DOHH2 (cell line): Measurements from ENCODE around the gene ZNF536.

Source experiments
- H3F3A ChIP-seq: fragments of 200-600 bp; sonication (generic), shearing (Covaris generic); 2 replicates; pipeline ENCODE4 v1.6.0; 2016; ENCODE audit warnings: antibody characterized with exemption, mild to moderate bottlenecking; ENCODE audit not compliant: control insufficient read depth, insufficient read depth
- H3K27ac ChIP-seq: fragments of 200-600 bp; sonication (generic); 2 replicates; pipeline ENCODE4 v1.5.1; 2014; ENCODE audit warnings: low read depth, mild to moderate bottlenecking, low read length, moderate library complexity
- H3K27me3 ChIP-seq: fragments of 200-600 bp; sonication (generic); 2 replicates; pipeline ENCODE4 v1.6.1; 2014; ENCODE audit warnings: mild to moderate bottlenecking, low read length, mixed read lengths; ENCODE audit not compliant: control insufficient read depth
- H3K36me3 ChIP-seq: fragments of 200-600 bp; sonication (generic); 2 replicates; pipeline ENCODE4 v1.6.1; 2014; ENCODE audit warnings: mild to moderate bottlenecking, low read length, moderate library complexity, mixed read lengths; ENCODE audit not compliant: control insufficient read depth
- H3K4me1 ChIP-seq: fragments of 200-600 bp; sonication (generic); 2 replicates; pipeline ENCODE4 v1.6.1; 2014; ENCODE audit warnings: mild to moderate bottlenecking, low read length, mixed read lengths; ENCODE audit not compliant: control insufficient read depth
- H3K4me2 ChIP-seq: fragments of 200-600 bp; sonication (generic); 2 replicates; pipeline ENCODE4 v1.6.0; 2014; ENCODE audit warnings: mild to moderate bottlenecking, low read length, moderate library complexity
- H3K4me3 ChIP-seq: fragments of 200-600 bp; sonication (generic); 2 replicates; pipeline ENCODE4 v1.5.1; 2014; ENCODE audit warnings: mild to moderate bottlenecking, low read length, mixed read lengths
- H3K79me2 ChIP-seq: fragments of 200-600 bp; sonication (generic); 2 replicates; pipeline ENCODE4 v1.6.1; 2014; ENCODE audit warnings: mild to moderate bottlenecking, low read length, mixed read lengths; ENCODE audit not compliant: control insufficient read depth
- H3K9me2 ChIP-seq: fragments of 200-600 bp; sonication (generic); replicated peaks from 2 replicates; pipeline ENCODE4 v1.6.1; 2014; ENCODE audit warnings: mild to moderate bottlenecking, low read length, mixed read lengths; ENCODE audit not compliant: control insufficient read depth
- H3K9me3 ChIP-seq: fragments of 200-600 bp; sonication (generic); 2 replicates; pipeline ENCODE4 v1.6.1; 2014; ENCODE audit warnings: antibody characterized with exemption, low read length, mixed read lengths; ENCODE audit not compliant: control insufficient read depth, insufficient read depth
- H4K20me1 ChIP-seq: fragments of 200-600 bp; sonication (generic); 2 replicates; pipeline ENCODE4 v1.6.0; 2014; ENCODE audit warnings: low read depth, mild to moderate bottlenecking, antibody characterized with exemption, low read length, moderate library complexity; ENCODE audit not compliant: control insufficient read depth, insufficient read depth
- CTCF ChIP-seq: fragments of 200-600 bp; sonication (generic); IDR thresholded peaks from one replicate; pipeline ENCODE4 v1.5.1; 2014; ENCODE audit warnings: antibody characterized with exemption, mild to moderate bottlenecking, low read depth, low read length; ENCODE audit not compliant: poor library complexity, severe bottlenecking
- EZH2phosphoT487 ChIP-seq: fragments of 200-600 bp; sonication (generic); IDR thresholded peaks from 2 replicates; pipeline ENCODE4 v1.6.1; 2017; ENCODE audit warnings: borderline replicate concordance, mild to moderate bottlenecking, antibody characterized with exemption, low read length, moderate library complexity, mixed read lengths

The ZNF536 gene

GRCh38 chr19:30401956-30402355 is 29.8 kb downstream of the ZNF536 start:
- Histone ChIP-seq H3K4me3 (no peak overlapping the region), H3K27me3 (no peaks in the 10 kb centered on the region), H3K27ac (no peak overlapping the region), H3K4me1 (no peaks in the 10 kb centered on the region), H3K9me2 (no peaks in the 10 kb centered on the region), H4K20me1 (no peaks in the 10 kb centered on the region), H3K9me3 (no peaks in the 10 kb centered on the region), H3F3A (no peaks in the 10 kb centered on the region), H3K36me3 (no peaks in the 10 kb centered on the region), H3K4me2 (no peak overlapping the region), H3K79me2 (no peaks in the 10 kb centered on the region)
- TF ChIP-seq EZH2phosphoT487 (no peak), CTCF (no peak)

- H3K4me2 ChIP-seq, result no peak overlapping the region
- TF ChIP-seq EZH2phosphoT487 (no peak), CTCF (no peak)
Observed at GRCh38 chr19:30402436-30403202, 30.4 kb downstream of the ZNF536 start.

GRCh38 chr19:30403203-30403985 is 31.2 kb downstream of the ZNF536 start:
- no peaks in the 10 kb centered on the region for H4K20me1 ChIP-seq
- no peak overlapping the region for H3K27ac ChIP-seq
- no peak overlapping the region for H3K4me3 ChIP-seq
- no peaks in the 10 kb centered on the region for H3K9me3 ChIP-seq
- no peaks in the 10 kb centered on the region for H3K4me1 ChIP-seq
- H3K36me3 ChIP-seq, result no peaks in the 10 kb centered on the region
- TF ChIP-seq CTCF, result no peak
- no peak for TF ChIP-seq EZH2phosphoT487
- H3K79me2 ChIP-seq, result no peaks in the 10 kb centered on the region
- no peaks in the 10 kb centered on the region for H3K27me3 ChIP-seq
- no peak overlapping the region for H3K4me2 ChIP-seq
- no peaks in the 10 kb centered on the region for H3K9me2 ChIP-seq
- H3F3A ChIP-seq, result no peaks in the 10 kb centered on the region

More at GRCh38 chr19:30402436-30403202, 30.4 kb downstream of the ZNF536 start:
- H3K27me3 ChIP-seq, result no peaks in the 10 kb centered on the region
- H3K27ac ChIP-seq, result no peak overlapping the region
- H3K4me1 ChIP-seq, result no peaks in the 10 kb centered on the region
- H3F3A ChIP-seq, result no peaks in the 10 kb centered on the region
- H3K9me2 ChIP-seq, result no peaks in the 10 kb centered on the region
- no peaks in the 10 kb centered on the region for H4K20me1 ChIP-seq
- no peaks in the 10 kb centered on the region for H3K36me3 ChIP-seq
- no peak overlapping the region for H3K4me3 ChIP-seq
- no peaks in the 10 kb centered on the region for H3K79me2 ChIP-seq
- no peaks in the 10 kb centered on the region for H3K9me3 ChIP-seq
